Ovary (tissue), 3 donors: ENCODE measurements around the gene BAG5.

ENCODE experiments used
- CTCF ChIP-seq, 3 donors: fragments of 450-650 bp in 2 of 3; fragments of 200-600 bp in 1 of 3; IDR thresholded peaks; one replicate each; pipeline versions ENCODE4 v1.5.1 to v1.8.0; 2016 to 2022; ENCODE audit warnings: antibody characterized with exemption in 3 of 3, mild to moderate bottlenecking in 1 of 3
- EP300 ChIP-seq: sonication (generic); formaldehyde crosslinking; IDR thresholded peaks from one replicate; pipeline ENCODE4 v1.6.1; 2017; ENCODE audit warnings: antibody characterized with exemption
- POLR2A ChIP-seq: fragments of 450-650 bp; IDR thresholded peaks from one replicate; pipeline ENCODE4 v1.6.1; 2017; ENCODE audit warnings: antibody characterized with exemption, mild to moderate bottlenecking, moderate library complexity
- donor health status: DM: no; HTN: no; CAD: no.

DNA sequence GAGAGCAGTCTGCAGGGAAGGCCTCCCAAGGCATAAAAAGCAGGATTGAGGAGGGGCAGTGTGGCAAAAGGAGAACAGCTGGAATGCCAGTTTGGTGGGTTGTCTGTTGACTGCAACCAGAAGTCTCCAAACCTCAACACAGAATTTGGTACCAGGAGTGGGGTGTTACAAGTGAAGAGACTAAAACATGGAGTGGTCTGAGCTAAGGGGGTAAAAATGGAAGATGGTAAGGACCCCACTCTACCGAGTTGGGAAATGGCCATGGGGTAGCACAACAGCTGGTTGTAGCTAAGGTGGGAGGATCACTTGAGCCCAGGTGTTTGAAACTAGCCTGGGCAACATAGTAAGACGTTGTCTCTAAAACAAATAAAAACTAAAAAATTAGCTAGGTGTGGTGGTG lies 48.8 kb upstream of the BAG5 start:
- no peak for TF ChIP-seq CTCF (IDR thresholded peaks at IDR 0.05)
- TF ChIP-seq POLR2A = no peak
- TF ChIP-seq EP300 = no peak
